Suprapubic skin (tissue), 3 donors: ENCODE measurements around the gene BMP8B.

Source experiments
- EP300 ChIP-seq: sonication (generic); formaldehyde crosslinking; IDR thresholded peaks from one replicate; pipeline ENCODE4 v1.6.1; 2017; ENCODE audit warnings: antibody characterized with exemption
- TF ChIP-seq, protein P1 (sequence below), 2 donors: fragments of 200-600 bp in 1 of 2; fragments of 450-650 bp in 1 of 2; sonication (generic) in 1 of 2; IDR thresholded peaks; one replicate each; pipeline ENCODE4 v1.5.1; 2016 to 2019; ENCODE audit warnings: antibody characterized with exemption in 2 of 2, mild to moderate bottlenecking in 1 of 2, moderate library complexity in 1 of 2

DNA sequence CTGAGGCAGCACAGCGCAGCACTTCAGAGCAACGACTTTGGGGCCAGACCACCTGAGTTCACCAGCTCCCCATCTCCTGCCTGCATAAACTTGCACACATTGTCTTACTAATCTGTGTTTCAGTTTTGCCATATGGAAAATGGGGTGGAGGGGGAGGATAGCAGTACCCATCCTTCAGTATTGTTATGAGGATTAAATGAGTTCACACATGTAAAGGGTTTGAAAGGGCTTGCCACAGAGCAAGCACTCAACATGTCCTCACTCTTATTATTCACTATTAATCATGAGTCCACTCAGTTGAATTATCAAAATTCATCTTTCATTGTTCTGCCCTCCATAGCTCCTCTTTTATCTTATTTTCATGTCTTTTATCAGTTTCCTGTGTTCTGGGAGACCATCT, 40.1 kb upstream of the BMP8B start:
- TF ChIP-seq, protein P1, sequence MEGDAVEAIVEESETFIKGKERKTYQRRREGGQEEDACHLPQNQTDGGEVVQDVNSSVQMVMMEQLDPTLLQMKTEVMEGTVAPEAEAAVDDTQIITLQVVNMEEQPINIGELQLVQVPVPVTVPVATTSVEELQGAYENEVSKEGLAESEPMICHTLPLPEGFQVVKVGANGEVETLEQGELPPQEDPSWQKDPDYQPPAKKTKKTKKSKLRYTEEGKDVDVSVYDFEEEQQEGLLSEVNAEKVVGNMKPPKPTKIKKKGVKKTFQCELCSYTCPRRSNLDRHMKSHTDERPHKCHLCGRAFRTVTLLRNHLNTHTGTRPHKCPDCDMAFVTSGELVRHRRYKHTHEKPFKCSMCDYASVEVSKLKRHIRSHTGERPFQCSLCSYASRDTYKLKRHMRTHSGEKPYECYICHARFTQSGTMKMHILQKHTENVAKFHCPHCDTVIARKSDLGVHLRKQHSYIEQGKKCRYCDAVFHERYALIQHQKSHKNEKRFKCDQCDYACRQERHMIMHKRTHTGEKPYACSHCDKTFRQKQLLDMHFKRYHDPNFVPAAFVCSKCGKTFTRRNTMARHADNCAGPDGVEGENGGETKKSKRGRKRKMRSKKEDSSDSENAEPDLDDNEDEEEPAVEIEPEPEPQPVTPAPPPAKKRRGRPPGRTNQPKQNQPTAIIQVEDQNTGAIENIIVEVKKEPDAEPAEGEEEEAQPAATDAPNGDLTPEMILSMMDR (IDR thresholded peaks at IDR 0.05), result no peak
- no peak for TF ChIP-seq EP300
